K562 (cell line): Measurements from ENCODE around the gene ZNF747. TPM values are rescaled to one million over a fixed set of nuclear protein-coding genes. Genes with fewer than 3 reads are reported as not detected.

Source experiments
- BRF1 ChIP-seq: IDR thresholded peaks from 3 replicates; pipeline ENCODE4 v1.6.1; 2011; ENCODE audit warnings: borderline replicate concordance, mild to moderate bottlenecking; ENCODE audit not compliant: insufficient read length; ENCODE audit errors: extremely low read depth
- CC2D1A ChIP-seq: fragments of 450-650 bp; IDR thresholded peaks from 2 replicates; pipeline ENCODE4 v1.6.1; 2017; ENCODE audit warnings: mild to moderate bottlenecking
- FOXA3 ChIP-seq, 2 experiments: fragments of 450-650 bp in 1 of 2; sonication (generic) in 1 of 2; formaldehyde crosslinking; IDR thresholded peaks in 1 of 2; conservative IDR thresholded peaks in 1 of 2; 2 replicates each; pipeline versions ENCODE4 v1.4.0 to v1.8.0; 2020 to 2022; ENCODE audit warnings: mild to moderate bottlenecking in 2 of 2, missing genetic modification reagents in 1 of 2
- FOXP1 ChIP-seq: sonication (generic); formaldehyde crosslinking; IDR thresholded peaks from 2 replicates; pipeline ENCODE4 v1.8.0; 2022; ENCODE audit warnings: mild to moderate bottlenecking, missing genetic modification reagents
- HMG20A ChIP-seq: fragments of 450-650 bp; formaldehyde crosslinking; conservative IDR thresholded peaks from 2 replicates; pipeline ENCODE4 v1.4.0; 2020; ENCODE audit warnings: mild to moderate bottlenecking, mixed read lengths
- MBD2 ChIP-seq: sonication (generic); IDR thresholded peaks from 2 replicates; pipeline ENCODE4 v1.6.1; 2016; ENCODE audit warnings: low read depth, borderline replicate concordance
- RERE ChIP-seq: sonication (generic); formaldehyde crosslinking; IDR thresholded peaks from 2 replicates; pipeline ENCODE4 v1.8.0; 2023; ENCODE audit warnings: missing genetic modification reagents, mild to moderate bottlenecking, borderline replicate concordance
- STAT5A ChIP-seq: IDR thresholded peaks from 2 replicates; pipeline ENCODE4 v1.6.1; 2012; ENCODE audit warnings: low read length, inconsistent platforms, borderline replicate concordance
- TAF1 ChIP-seq: IDR thresholded peaks from 2 replicates; pipeline ENCODE4 v1.6.1; 2011; ENCODE audit warnings: mild to moderate bottlenecking, low read length, moderate library complexity; ENCODE audit not compliant: insufficient read depth, control insufficient read depth, severe bottlenecking; ENCODE audit errors: extremely low read depth
- TCF3 ChIP-seq: sonication (generic); formaldehyde crosslinking; IDR thresholded peaks from 2 replicates; pipeline ENCODE4 v1.4.0; 2020; ENCODE audit warnings: mild to moderate bottlenecking, missing genetic modification reagents
- U2AF2 ChIP-seq: fragments of 200-400 bp; formaldehyde crosslinking; optimal IDR thresholded peaks from 2 replicates; pipeline ENCODE3; 2017; ENCODE audit warnings: low read depth, mild to moderate bottlenecking, low read length
- ZNF561 ChIP-seq: fragments of 450-650 bp; formaldehyde crosslinking; conservative IDR thresholded peaks from 2 replicates; pipeline ENCODE4 v1.4.0; 2020; ENCODE audit warnings: mild to moderate bottlenecking, moderate library complexity
- ZNF79 ChIP-seq: fragments of 250-450 bp; sonication (Bioruptor Pico); IDR thresholded peaks from 2 replicates; pipeline ENCODE4 v1.4.0; 2020; ENCODE audit warnings: low read depth, mild to moderate bottlenecking, moderate library complexity
- ZNF830 ChIP-seq: fragments of 250-450 bp; sonication (Bioruptor Pico); IDR thresholded peaks from 2 replicates; pipeline ENCODE4 v1.5.0; 2021; ENCODE audit warnings: mild to moderate bottlenecking
- polyA plus RNA-seq, 8 experiments: library from polyadenylated mRNA; depleted of rRNA in 4 of 8; stranded (reverse) in 5 of 8; unstranded in 3 of 8; fragments of >200 nt; fragmentation: Nextera tagmentation in 2 of 8; fragmentation: Illumina TruSeq in 1 of 8; extraction: Ambion mirVana in 2 of 8; extraction: Trizol in 1 of 8; gene quantifications; 2 replicates each; pipeline versions ENCODE4 v1.2.1 to v1.2.3, GENCODE V29; 2011 to 2014; ENCODE audit warnings: inconsistent platforms in 1 of 8, missing spikeins in 1 of 8
- total RNA-seq, 7 experiments: library from RNA; depleted of rRNA in 6 of 7; stranded (reverse); fragments of >200 nt in 6 of 7; fragmentation: Illumina TruSeq in 2 of 7; extraction: Trizol in 2 of 7; gene quantifications; 2 replicates each; pipeline versions ENCODE4 v1.2.1 to v1.2.3, GENCODE V29; 2011 to 2021; ENCODE audit warnings: low replicate concordance in 1 of 7
- TF ChIP-seq, protein P1 (sequence below): sonication (generic); formaldehyde crosslinking; IDR thresholded peaks from 2 replicates; pipeline ENCODE4 v1.8.0; 2022; ENCODE audit warnings: mild to moderate bottlenecking, missing genetic modification reagents
- TF ChIP-seq, protein P2 (sequence below): sonication (generic); formaldehyde crosslinking; IDR thresholded peaks from 2 replicates; pipeline ENCODE4 v1.8.1; 2023; ENCODE audit warnings: mild to moderate bottlenecking, missing genetic modification reagents, moderate library complexity

The ZNF747 gene
- total and polyA plus RNA-seq, 9 of the 15 experiments (the other 6 are each of a cell fraction or from before 2014, with no cell fraction given) = 0.14 to 3.3 (median 1.5) TPM

DNA sequence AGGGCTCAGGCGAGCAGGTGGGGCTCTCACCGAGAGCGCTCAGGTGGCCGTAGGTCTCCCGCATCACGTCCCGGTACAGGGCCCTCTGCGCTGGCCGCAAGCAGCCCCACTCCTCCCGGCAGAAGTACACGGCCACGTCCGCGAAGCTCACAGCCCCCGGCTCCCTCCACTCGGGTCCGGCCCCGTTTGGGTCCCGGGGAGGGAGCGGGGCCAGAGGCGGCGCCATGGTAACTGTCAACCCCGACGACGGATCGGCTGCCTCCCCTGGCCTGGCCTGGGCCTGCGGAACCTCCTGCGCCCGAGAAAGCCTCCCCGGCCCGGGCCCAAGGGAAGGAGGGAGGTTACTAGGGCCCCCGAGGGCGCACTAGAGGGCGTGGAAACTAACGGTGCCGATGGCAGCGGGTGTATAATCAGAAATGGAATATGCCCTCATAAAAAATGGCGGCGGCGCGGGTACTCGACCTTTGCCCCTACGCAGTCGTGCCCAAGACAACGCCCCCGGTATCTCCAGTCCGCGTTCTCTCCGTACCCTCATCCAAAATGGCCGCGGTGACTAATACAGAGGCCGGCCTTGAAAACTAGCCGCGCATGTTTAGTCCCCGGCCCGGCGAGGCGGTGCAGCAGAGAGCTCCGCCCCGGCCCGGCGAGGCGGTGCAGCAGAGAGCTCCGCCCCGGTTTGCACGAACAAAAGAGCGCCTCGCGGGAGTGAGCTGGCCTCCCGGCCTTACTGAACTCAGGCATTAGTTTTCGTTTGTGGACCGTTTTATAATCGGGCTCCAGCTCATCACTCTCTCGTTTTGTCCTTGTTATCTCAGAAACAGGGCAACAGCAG, 23.5 kb upstream of the ZNF747 start, which contains the start of gene ZNF764 (continued):
- TF ChIP-seq, protein P1, sequence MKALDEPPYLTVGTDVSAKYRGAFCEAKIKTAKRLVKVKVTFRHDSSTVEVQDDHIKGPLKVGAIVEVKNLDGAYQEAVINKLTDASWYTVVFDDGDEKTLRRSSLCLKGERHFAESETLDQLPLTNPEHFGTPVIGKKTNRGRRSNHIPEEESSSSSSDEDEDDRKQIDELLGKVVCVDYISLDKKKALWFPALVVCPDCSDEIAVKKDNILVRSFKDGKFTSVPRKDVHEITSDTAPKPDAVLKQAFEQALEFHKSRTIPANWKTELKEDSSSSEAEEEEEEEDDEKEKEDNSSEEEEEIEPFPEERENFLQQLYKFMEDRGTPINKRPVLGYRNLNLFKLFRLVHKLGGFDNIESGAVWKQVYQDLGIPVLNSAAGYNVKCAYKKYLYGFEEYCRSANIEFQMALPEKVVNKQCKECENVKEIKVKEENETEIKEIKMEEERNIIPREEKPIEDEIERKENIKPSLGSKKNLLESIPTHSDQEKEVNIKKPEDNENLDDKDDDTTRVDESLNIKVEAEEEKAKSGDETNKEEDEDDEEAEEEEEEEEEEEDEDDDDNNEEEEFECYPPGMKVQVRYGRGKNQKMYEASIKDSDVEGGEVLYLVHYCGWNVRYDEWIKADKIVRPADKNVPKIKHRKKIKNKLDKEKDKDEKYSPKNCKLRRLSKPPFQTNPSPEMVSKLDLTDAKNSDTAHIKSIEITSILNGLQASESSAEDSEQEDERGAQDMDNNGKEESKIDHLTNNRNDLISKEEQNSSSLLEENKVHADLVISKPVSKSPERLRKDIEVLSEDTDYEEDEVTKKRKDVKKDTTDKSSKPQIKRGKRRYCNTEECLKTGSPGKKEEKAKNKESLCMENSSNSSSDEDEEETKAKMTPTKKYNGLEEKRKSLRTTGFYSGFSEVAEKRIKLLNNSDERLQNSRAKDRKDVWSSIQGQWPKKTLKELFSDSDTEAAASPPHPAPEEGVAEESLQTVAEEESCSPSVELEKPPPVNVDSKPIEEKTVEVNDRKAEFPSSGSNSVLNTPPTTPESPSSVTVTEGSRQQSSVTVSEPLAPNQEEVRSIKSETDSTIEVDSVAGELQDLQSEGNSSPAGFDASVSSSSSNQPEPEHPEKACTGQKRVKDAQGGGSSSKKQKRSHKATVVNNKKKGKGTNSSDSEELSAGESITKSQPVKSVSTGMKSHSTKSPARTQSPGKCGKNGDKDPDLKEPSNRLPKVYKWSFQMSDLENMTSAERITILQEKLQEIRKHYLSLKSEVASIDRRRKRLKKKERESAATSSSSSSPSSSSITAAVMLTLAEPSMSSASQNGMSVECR (CRISPR knock-in tag) = no peak
- TF ChIP-seq FOXA3 (CRISPR knock-in tag; conservative IDR thresholded peaks at IDR 0.05 in 1 of 2, IDR thresholded peaks at IDR 0.05 in 1 of 2) (no peak), U2AF2 (no peak), TCF3 (CRISPR knock-in tag) (peak; percentile 37), STAT5A (no peak), FOXP1 (CRISPR knock-in tag) (no peak), ZNF561 (no peak), BRF1 (no peak), RERE (no peak), ZNF830 (CRISPR knock-in tag) (no peak), CC2D1A (no peak), ZNF79 (CRISPR knock-in tag) (no peak), TAF1 (peak; percentile 86), HMG20A (CRISPR knock-in tag) (no peak), MBD2 (no peak)
- TF ChIP-seq, protein P2, sequence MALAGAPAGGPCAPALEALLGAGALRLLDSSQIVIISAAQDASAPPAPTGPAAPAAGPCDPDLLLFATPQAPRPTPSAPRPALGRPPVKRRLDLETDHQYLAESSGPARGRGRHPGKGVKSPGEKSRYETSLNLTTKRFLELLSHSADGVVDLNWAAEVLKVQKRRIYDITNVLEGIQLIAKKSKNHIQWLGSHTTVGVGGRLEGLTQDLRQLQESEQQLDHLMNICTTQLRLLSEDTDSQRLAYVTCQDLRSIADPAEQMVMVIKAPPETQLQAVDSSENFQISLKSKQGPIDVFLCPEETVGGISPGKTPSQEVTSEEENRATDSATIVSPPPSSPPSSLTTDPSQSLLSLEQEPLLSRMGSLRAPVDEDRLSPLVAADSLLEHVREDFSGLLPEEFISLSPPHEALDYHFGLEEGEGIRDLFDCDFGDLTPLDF (CRISPR knock-in tag) = peak; percentile 71; the same call in 1 of the 2 replicates
